ENCODE data around the gene ICAM1. TPM values are rescaled to one million over a fixed set of nuclear protein-coding genes. Genes with fewer than 3 reads are reported as not detected.

ICAM1 gene
- total and polyA plus RNA-seq, 2 of the 13 experiments (the other 11 are each of a cell fraction or from before 2014, with no cell fraction given), result 37.9 to 98.4 TPM

DNA sequence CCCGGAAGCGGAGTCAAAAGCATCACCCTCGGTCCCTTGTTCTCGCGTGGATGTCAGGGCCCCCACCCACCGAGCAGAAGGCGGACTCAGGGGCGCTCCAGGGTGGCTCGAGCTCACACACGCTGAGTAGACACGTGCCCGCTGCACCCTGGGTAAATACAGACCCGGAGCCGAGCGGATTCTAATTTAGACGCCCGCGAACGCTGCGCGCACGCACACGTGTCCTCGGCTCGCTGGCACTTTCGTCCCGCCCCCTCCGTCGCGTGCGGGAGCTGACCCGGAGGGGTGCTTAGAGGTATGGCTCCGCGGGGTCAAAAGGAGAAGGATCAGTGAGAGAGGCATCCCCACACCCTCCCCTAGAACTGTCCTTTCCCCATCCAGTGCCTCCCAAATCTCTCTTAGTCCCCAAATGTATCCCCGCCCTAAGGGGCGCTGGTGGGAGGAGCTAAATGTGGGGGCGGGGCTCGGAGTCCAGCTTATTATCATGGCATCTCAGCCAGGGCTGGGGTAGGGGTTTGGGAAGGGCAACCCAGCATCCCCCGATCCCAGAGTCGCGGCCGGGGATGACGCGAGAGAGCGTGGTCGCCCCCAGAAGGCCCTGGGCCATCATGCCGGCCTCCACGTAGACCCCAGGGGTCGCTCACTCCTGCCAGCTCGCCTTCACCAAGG, 18.4 kb downstream of the ICAM1 start (continued):
- TF ChIP-seq ZNF431 (CRISPR knock-in tag; IDR thresholded peaks at IDR 0.05; ENCODE audit: borderline replicate concordance, low read depth) (no peak), KMT2A (CRISPR knock-in tag; IDR thresholded peaks at IDR 0.05) (no peak), CBX5 (CRISPR knock-in tag; IDR thresholded peaks at IDR 0.05; ENCODE audit: borderline replicate concordance) (no peak), KLF15 (CRISPR knock-in tag; IDR thresholded peaks at IDR 0.05; ENCODE audit: borderline replicate concordance) (0 out of 2 replicates have a peak, but pooled peaks have one; percentile 73), AGO1 (IDR thresholded peaks at IDR 0.05; ENCODE audit: low read depth, low read length, poor library complexity, severe bottlenecking) (peak; percentile 68), CENPT (CRISPR knock-in tag; IDR thresholded peaks at IDR 0.05; ENCODE audit: low read depth) (no peak), JUNB (CRISPR knock-in tag; IDR thresholded peaks at IDR 0.05; ENCODE audit: borderline replicate concordance) (no peak), ZNF597 (CRISPR knock-in tag; IDR thresholded peaks at IDR 0.05) (no peak), ZNF629 (CRISPR knock-in tag; conservative IDR thresholded peaks at IDR 0.05) (no peak), EED (CRISPR knock-in tag; IDR thresholded peaks at IDR 0.05) (no peak), MAF1 (CRISPR knock-in tag; IDR thresholded peaks at IDR 0.05; ENCODE audit: borderline replicate concordance) (no peak), ZSCAN30 (CRISPR knock-in tag; IDR thresholded peaks at IDR 0.05) (no peak), ZNF10 (CRISPR knock-in tag; IDR thresholded peaks at IDR 0.05; ENCODE audit: borderline replicate concordance, low read depth) (no peak), ZKSCAN1 (IDR thresholded peaks at IDR 0.05; ENCODE audit: low read length) (no peak), GATAD1 (CRISPR knock-in tag; IDR thresholded peaks at IDR 0.05) (no peak), ZBTB7A (CRISPR knock-in tag; IDR thresholded peaks at IDR 0.05) (no peak), MED1 (CRISPR knock-in tag; IDR thresholded peaks at IDR 0.05) (0 out of 2 replicates have a peak, but pooled peaks have one; percentile 27), YEATS2 (CRISPR knock-in tag; IDR thresholded peaks at IDR 0.05; ENCODE audit: borderline replicate concordance) (no peak), ZNF777 (CRISPR knock-in tag; IDR thresholded peaks at IDR 0.05) (peak; percentile 84)
- TF ChIP-seq, protein P1, sequence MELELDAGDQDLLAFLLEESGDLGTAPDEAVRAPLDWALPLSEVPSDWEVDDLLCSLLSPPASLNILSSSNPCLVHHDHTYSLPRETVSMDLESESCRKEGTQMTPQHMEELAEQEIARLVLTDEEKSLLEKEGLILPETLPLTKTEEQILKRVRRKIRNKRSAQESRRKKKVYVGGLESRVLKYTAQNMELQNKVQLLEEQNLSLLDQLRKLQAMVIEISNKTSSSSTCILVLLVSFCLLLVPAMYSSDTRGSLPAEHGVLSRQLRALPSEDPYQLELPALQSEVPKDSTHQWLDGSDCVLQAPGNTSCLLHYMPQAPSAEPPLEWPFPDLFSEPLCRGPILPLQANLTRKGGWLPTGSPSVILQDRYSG (CRISPR knock-in tag; IDR thresholded peaks at IDR 0.05), result no peak
- TF ChIP-seq, protein P2, sequence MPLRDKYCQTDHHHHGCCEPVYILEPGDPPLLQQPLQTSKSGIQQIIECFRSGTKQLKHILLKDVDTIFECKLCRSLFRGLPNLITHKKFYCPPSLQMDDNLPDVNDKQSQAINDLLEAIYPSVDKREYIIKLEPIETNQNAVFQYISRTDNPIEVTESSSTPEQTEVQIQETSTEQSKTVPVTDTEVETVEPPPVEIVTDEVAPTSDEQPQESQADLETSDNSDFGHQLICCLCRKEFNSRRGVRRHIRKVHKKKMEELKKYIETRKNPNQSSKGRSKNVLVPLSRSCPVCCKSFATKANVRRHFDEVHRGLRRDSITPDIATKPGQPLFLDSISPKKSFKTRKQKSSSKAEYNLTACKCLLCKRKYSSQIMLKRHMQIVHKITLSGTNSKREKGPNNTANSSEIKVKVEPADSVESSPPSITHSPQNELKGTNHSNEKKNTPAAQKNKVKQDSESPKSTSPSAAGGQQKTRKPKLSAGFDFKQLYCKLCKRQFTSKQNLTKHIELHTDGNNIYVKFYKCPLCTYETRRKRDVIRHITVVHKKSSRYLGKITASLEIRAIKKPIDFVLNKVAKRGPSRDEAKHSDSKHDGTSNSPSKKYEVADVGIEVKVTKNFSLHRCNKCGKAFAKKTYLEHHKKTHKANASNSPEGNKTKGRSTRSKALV (CRISPR knock-in tag; IDR thresholded peaks at IDR 0.05), result 0 out of 2 replicates have a peak, but pooled peaks have one; percentile 57
- TF ChIP-seq, protein P3, sequence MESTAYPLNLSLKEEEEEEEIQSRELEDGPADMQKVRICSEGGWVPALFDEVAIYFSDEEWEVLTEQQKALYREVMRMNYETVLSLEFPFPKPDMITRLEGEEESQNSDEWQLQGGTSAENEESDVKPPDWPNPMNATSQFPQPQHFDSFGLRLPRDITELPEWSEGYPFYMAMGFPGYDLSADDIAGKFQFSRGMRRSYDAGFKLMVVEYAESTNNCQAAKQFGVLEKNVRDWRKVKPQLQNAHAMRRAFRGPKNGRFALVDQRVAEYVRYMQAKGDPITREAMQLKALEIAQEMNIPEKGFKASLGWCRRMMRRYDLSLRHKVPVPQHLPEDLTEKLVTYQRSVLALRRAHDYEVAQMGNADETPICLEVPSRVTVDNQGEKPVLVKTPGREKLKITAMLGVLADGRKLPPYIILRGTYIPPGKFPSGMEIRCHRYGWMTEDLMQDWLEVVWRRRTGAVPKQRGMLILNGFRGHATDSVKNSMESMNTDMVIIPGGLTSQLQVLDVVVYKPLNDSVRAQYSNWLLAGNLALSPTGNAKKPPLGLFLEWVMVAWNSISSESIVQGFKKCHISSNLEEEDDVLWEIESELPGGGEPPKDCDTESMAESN (CRISPR knock-in tag; conservative IDR thresholded peaks at IDR 0.05), result 0 out of 2 replicates have a peak, but pooled peaks have one; percentile 32
- TF ChIP-seq, protein P4, sequence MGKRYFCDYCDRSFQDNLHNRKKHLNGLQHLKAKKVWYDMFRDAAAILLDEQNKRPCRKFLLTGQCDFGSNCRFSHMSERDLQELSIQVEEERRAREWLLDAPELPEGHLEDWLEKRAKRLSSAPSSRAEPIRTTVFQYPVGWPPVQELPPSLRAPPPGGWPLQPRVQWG (CRISPR knock-in tag; IDR thresholded peaks at IDR 0.05; ENCODE audit: borderline replicate concordance, low read depth), result no peak

Data from HepG2 (cell line).